C4-2B (cell line): ENCODE measurements around the gene RRAD.

Experiments
- H3K27ac ChIP-seq: fragments of 450-650 bp; 2 replicates; pipeline ENCODE4 v1.5.1; 2017
- ZFX ChIP-seq: fragments of 450-650 bp; IDR thresholded peaks from 2 replicates; pipeline ENCODE4 v1.6.1; 2017
- TF ChIP-seq, protein P1 (sequence below): fragments of 450-650 bp; conservative IDR thresholded peaks from 2 replicates; pipeline ENCODE4 v1.5.1; 2017; ENCODE audit warnings: mild to moderate bottlenecking

Gene RRAD

DNA sequence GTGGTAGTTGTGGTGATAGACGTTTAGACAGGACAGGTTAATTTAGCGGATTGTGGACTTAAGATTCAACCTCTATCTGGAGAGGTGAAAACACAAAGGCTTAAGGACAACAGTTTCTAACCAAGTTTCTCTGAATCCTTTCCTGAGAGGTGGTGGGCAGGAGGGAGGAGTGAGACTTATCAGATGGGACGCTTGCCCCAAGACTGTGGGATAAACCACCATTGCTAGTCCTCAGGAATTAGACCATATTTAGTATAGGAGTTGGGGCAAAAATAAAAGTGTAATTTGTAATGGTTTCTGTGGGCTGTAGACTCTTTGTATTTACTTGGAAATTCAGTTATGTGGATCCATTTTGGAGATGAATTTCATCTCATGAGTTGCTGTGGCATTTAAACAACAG lies 38.4 kb downstream of the RRAD start:
- H3K27ac ChIP-seq: no peak overlapping the region
- TF ChIP-seq, protein P1, sequence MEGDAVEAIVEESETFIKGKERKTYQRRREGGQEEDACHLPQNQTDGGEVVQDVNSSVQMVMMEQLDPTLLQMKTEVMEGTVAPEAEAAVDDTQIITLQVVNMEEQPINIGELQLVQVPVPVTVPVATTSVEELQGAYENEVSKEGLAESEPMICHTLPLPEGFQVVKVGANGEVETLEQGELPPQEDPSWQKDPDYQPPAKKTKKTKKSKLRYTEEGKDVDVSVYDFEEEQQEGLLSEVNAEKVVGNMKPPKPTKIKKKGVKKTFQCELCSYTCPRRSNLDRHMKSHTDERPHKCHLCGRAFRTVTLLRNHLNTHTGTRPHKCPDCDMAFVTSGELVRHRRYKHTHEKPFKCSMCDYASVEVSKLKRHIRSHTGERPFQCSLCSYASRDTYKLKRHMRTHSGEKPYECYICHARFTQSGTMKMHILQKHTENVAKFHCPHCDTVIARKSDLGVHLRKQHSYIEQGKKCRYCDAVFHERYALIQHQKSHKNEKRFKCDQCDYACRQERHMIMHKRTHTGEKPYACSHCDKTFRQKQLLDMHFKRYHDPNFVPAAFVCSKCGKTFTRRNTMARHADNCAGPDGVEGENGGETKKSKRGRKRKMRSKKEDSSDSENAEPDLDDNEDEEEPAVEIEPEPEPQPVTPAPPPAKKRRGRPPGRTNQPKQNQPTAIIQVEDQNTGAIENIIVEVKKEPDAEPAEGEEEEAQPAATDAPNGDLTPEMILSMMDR: no peak

DNA sequence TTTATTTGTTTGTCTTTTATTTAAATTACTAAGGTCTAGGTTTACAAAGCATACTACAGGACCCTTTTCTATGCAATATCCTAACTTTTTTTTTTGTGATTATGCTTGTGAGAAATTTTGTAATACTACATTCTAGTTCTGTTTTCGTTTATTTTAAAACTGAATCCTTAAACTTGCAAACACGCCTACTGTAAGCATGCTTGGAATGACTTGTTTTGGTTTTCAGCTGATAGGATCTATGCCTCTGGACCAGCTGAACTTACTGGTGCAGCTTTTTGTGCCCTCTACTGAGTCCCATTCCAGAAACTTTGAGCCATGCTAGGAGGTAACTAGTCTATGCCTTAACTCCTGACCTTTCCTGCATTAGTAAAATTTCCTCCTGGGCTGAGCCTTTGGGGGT lies 39.0 kb downstream of the RRAD start:
- TF ChIP-seq, protein P1: no peak
- no peak for TF ChIP-seq ZFX
- no peak overlapping the region for H3K27ac ChIP-seq

DNA sequence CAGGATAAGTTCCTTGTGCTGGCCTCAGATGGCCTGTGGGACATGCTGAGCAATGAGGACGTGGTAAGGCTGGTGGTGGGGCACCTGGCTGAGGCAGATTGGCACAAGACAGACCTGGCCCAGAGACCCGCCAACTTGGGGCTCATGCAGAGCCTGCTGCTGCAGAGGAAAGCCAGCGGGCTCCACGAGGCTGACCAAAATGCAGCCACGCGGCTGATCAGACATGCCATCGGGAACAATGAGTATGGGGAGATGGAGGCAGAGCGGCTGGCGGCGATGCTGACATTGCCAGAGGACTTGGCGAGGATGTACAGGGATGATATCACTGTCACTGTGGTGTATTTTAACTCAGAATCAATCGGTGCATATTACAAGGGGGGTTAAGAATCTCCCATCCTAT lies 39.8 kb downstream of the RRAD start:
- H3K27ac ChIP-seq: no peak overlapping the region

DNA sequence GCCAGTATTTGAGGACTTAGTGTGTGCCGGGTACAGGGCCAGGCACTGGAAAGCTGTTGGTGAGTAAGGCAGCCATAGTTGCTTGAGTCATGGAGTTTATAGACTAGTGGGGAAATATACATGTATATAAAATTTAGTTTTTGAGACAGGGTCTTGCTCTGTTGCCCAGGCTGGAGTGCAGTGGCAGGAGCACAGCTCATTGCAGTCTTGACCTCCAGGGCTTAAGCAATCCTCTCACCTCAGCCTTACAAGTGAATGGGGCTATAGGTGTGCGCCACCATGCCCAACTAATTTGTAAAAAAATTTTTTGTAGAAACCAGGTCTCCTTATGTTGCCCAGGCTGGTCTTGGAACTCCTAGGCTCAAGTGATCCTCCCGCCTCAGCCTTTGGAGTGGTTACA lies 42.6 kb downstream of the RRAD start:
- H3K27ac ChIP-seq: no peak overlapping the region
- no peak for TF ChIP-seq ZFX
- TF ChIP-seq, protein P1: no peak

More for the DNA sequence above, 39.8 kb downstream of the RRAD start:
- TF ChIP-seq, protein P1: no peak
- TF ChIP-seq ZFX: no peak

DNA sequence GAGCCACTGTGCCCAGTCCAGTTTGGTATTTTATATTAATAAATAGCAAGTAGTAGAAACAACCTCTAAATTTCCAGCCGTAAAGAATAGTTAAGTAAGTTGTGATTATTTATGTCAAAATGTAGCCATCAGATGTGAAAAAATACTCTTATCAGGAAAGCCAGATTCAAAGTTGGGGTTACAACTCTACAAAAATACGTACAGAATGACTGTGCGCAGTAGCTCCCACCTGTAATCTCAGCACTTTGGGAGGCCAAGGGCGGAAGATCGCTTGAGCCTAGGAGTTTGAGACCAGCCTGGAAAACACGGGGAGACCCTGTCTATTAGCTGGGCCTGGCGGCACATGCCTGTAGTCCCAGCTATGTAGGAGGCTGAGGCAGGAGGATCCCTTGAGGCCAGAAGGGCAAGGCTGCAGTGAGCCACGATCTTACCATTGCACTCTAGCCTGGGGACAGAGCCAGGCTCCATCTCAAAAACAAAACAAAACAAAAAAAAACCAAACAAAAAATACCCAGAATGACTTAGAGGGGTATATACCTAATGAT lies 43.3 kb downstream of the RRAD start:
- H3K27ac ChIP-seq: no peak overlapping the region
- TF ChIP-seq ZFX: no peak
- TF ChIP-seq, protein P1: no peak

DNA sequence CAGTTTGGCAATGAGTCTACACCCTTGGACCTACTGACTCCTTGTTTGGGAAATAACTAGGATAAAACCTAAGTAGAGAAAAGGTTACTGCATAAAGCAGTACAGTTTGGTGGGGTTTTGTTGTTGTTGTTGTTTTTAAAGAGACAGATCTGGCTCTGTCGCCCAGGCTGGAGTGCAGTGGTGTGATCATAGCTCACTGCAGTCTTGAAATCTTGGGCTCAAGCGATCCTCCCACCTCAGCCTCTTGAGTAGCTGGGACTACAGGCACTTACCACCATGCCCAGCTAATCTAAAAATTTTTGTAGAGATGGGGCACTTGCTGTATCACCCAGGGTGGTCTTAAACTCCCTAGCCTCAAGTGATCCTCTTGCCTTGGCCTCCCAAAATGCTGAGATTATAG lies 43.8 kb downstream of the RRAD start:
- TF ChIP-seq, protein P1: no peak
- no peak for TF ChIP-seq ZFX
- H3K27ac ChIP-seq: no peak overlapping the region

DNA sequence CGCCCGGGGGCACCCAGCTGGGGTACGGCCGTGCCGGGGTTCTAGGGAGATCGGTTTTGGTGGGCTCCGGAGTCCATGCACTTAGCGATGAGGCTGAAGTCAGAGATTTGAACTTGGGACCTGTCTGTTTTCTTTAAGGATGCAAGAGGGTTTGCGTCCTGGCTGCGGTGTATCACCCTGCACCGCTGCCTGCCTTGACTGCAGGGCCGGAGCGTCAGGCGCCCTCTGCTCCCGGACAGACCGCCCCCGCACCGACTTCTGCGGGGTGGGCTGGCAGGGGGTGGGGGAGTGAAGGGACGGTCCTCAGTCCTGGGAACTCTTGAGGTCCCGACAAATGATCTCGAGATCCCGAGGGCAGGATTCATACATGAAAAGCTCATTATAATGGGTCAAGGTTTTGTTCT lies 44.3 kb downstream of the RRAD start:
- TF ChIP-seq, protein P1: no peak
- TF ChIP-seq ZFX: no peak
- peak overlapping the region; percentile 88 for H3K27ac ChIP-seq
